OCI-LY1 (cell line): Measurements from ENCODE around the gene SUGP2.

Experiments
- H2AFZ ChIP-seq: fragments of 200-600 bp; sonication (generic), shearing (Covaris generic); 2 replicates; pipeline ENCODE4 v1.6.0; 2014; ENCODE audit warnings: antibody characterized with exemption, mild to moderate bottlenecking, low read length
- H3F3A ChIP-seq: fragments of 200-600 bp; sonication (generic), shearing (Covaris generic); 2 replicates; pipeline ENCODE4 v1.6.0; 2014; ENCODE audit warnings: mild to moderate bottlenecking, antibody characterized with exemption, low read length, moderate library complexity; ENCODE audit not compliant: insufficient read depth
- H3K27ac ChIP-seq: fragments of 200-600 bp; sonication (generic); 2 replicates; pipeline ENCODE4 v1.5.1; 2014; ENCODE audit warnings: low read length, mixed run types, mild to moderate bottlenecking, low read depth; ENCODE audit not compliant: poor library complexity, severe bottlenecking
- H3K27me3 ChIP-seq: fragments of 200-600 bp; sonication (generic); 2 replicates; pipeline ENCODE4 v1.6.0; 2014; ENCODE audit warnings: antibody characterized with exemption, mild to moderate bottlenecking, low read length, moderate library complexity; ENCODE audit not compliant: insufficient read depth
- H3K36me3 ChIP-seq: fragments of 200-600 bp; sonication (generic); 2 replicates; pipeline ENCODE4 v1.6.1; 2014; ENCODE audit warnings: mild to moderate bottlenecking, antibody characterized with exemption, low read length, moderate library complexity, mixed read lengths; ENCODE audit not compliant: insufficient read depth
- H3K4me1 ChIP-seq: fragments of 200-600 bp; sonication (generic); 2 replicates; pipeline ENCODE4 v1.5.1; 2014; ENCODE audit warnings: mild to moderate bottlenecking, low read length, moderate library complexity; ENCODE audit not compliant: insufficient read depth, severe bottlenecking
- H3K4me2 ChIP-seq: fragments of 200-600 bp; sonication (generic), shearing (Covaris generic); 2 replicates; pipeline ENCODE4 v1.6.1; 2014; ENCODE audit warnings: low read length
- H3K4me3 ChIP-seq: fragments of 200-600 bp; sonication (generic); 2 replicates; pipeline ENCODE4 v1.5.1; 2014; ENCODE audit warnings: low read length, low read depth, mild to moderate bottlenecking, mixed read lengths; ENCODE audit not compliant: poor library complexity, severe bottlenecking
- H3K79me2 ChIP-seq: fragments of 200-600 bp; shearing (Covaris generic); 2 replicates; pipeline ENCODE4 v1.6.1; 2016; ENCODE audit warnings: mixed run types, low read length, mixed read lengths; ENCODE audit not compliant: insufficient read depth
- H3K9ac ChIP-seq: fragments of 200-600 bp; sonication (generic), shearing (Covaris generic); 2 replicates; pipeline ENCODE4 v1.6.1; 2014; ENCODE audit warnings: mild to moderate bottlenecking, low read length, mixed read lengths
- H3K9me2 ChIP-seq: fragments of 200-600 bp; sonication (generic), shearing (Covaris generic); 2 replicates; pipeline ENCODE4 v1.6.1; 2014; ENCODE audit warnings: low read depth, mild to moderate bottlenecking, low read length, mixed read lengths
- H3K9me3 ChIP-seq: fragments of 200-600 bp; shearing (Covaris generic); 2 replicates; pipeline ENCODE4 v1.6.1; 2014; ENCODE audit warnings: low read length, mixed read lengths
- H4K20me1 ChIP-seq: fragments of 200-600 bp; sonication (generic), shearing (Covaris generic); 2 replicates; pipeline ENCODE4 v1.6.0; 2016; ENCODE audit warnings: mild to moderate bottlenecking, low read length; ENCODE audit not compliant: insufficient read depth
- EZH2 ChIP-seq: fragments of 200-600 bp; sonication (generic), shearing (Covaris generic); IDR thresholded peaks from 2 replicates; pipeline ENCODE4 v1.8.0; 2017; ENCODE audit warnings: borderline replicate concordance, mixed run types, mild to moderate bottlenecking, antibody characterized with exemption, low read length, moderate library complexity, mixed read lengths
- TF ChIP-seq, protein P1 (sequence below): fragments of 200-600 bp; sonication (generic), shearing (Covaris generic); IDR thresholded peaks from 2 replicates; pipeline ENCODE4 v1.5.1; 2017; ENCODE audit warnings: mild to moderate bottlenecking, antibody characterized with exemption, low read length, moderate library complexity, mixed read lengths

The SUGP2 gene

DNA sequence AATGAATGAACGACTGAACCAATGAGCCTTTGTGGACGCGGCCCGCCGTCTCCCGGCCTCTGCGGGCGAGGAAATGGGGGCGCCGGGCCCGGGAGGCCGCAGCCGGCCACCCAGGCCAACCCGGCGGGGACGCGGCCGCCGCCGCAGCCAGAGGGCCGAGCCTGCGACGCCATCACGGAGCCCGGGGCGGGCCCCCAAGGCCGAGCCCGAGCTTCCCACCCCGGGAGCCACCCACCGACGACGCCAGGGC lies 216 bp downstream of the SUGP2 start:
- Histone ChIP-seq H3K36me3 (peaks cover 59% of the 10 kb centered on the region), H3K9me2 (no peaks in the 10 kb centered on the region), H3K9ac (peak overlapping the region; percentile 99), H3F3A (no peaks in the 10 kb centered on the region), H3K27ac (peak overlapping the region; percentile 90), H3K9me3 (0 out of 2 replicates have a peak, but pooled peaks cover 3% of the 10 kb centered on the region), H3K27me3 (no peaks in the 10 kb centered on the region), H3K79me2 (peaks cover 39% of the 10 kb centered on the region), H3K4me1 (peaks cover 22% of the 10 kb centered on the region), H3K4me2 (peak overlapping the region; percentile 75), H4K20me1 (no peaks in the 10 kb centered on the region), H2AFZ (no peak overlapping the region), H3K4me3 (peak overlapping the region; percentile 96)
- no peak for TF ChIP-seq EZH2
- TF ChIP-seq, protein P1, sequence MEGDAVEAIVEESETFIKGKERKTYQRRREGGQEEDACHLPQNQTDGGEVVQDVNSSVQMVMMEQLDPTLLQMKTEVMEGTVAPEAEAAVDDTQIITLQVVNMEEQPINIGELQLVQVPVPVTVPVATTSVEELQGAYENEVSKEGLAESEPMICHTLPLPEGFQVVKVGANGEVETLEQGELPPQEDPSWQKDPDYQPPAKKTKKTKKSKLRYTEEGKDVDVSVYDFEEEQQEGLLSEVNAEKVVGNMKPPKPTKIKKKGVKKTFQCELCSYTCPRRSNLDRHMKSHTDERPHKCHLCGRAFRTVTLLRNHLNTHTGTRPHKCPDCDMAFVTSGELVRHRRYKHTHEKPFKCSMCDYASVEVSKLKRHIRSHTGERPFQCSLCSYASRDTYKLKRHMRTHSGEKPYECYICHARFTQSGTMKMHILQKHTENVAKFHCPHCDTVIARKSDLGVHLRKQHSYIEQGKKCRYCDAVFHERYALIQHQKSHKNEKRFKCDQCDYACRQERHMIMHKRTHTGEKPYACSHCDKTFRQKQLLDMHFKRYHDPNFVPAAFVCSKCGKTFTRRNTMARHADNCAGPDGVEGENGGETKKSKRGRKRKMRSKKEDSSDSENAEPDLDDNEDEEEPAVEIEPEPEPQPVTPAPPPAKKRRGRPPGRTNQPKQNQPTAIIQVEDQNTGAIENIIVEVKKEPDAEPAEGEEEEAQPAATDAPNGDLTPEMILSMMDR: no peak

- Histone ChIP-seq H3F3A (no peaks in the 10 kb centered on the region), H4K20me1 (no peaks in the 10 kb centered on the region), H3K4me2 (peak overlapping the region; percentile 75), H3K4me3 (peak overlapping the region; percentile 96), H3K27me3 (no peaks in the 10 kb centered on the region), H3K36me3 (peaks cover 59% of the 10 kb centered on the region), H3K9me2 (no peaks in the 10 kb centered on the region), H3K9ac (peak overlapping the region; percentile 99), H3K9me3 (no peaks in the 10 kb centered on the region), H3K4me1 (peaks cover 22% of the 10 kb centered on the region), H3K79me2 (peaks cover 34% of the 10 kb centered on the region), H2AFZ (no peak overlapping the region), H3K27ac (peak overlapping the region; percentile 90)
- TF ChIP-seq, protein P1: no peak
- no peak for TF ChIP-seq EZH2
Measured at GRCh38 chr19:19032420-19033175, 719 bp downstream of the SUGP2 start.

DNA sequence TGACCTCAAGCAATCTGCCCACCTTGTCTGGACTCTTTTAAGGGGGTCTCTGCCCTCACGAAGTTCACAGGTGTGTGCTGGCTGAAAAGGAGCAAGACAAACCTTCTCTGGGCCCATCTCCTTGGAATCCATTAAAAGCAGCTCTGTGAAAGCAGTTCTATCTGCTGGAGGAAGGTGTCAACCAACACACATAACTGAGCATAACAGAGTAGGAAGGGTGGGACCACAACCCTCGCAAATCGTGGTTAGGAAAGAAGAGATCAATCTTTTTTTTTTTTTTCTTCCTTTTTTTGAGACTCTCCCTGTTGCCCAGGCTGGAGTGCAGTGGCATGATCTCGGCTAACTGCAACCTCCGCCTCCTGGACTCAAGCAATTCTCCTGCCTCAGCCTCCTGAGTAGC lies 1.4 kb downstream of the SUGP2 start:
- Histone ChIP-seq H3K27me3 (no peaks in the 10 kb centered on the region), H3K4me2 (peak overlapping the region; percentile 75), H3K4me3 (peak overlapping the region; percentile 96), H3K9ac (peak overlapping the region; percentile 99; the same call in 1 of the 2 replicates), H3K9me3 (no peaks in the 10 kb centered on the region), H3K36me3 (peaks cover 59% of the 10 kb centered on the region), H3K79me2 (peaks cover 30% of the 10 kb centered on the region), H4K20me1 (no peaks in the 10 kb centered on the region), H3F3A (no peaks in the 10 kb centered on the region), H2AFZ (no peak overlapping the region), H3K4me1 (peaks cover 22% of the 10 kb centered on the region), H3K9me2 (no peaks in the 10 kb centered on the region), H3K27ac (no peak overlapping the region)
- TF ChIP-seq, protein P1: no peak
- TF ChIP-seq EZH2: no peak
